ENCODE measurements around the gene GPR78.

Gene GPR78

DNA sequence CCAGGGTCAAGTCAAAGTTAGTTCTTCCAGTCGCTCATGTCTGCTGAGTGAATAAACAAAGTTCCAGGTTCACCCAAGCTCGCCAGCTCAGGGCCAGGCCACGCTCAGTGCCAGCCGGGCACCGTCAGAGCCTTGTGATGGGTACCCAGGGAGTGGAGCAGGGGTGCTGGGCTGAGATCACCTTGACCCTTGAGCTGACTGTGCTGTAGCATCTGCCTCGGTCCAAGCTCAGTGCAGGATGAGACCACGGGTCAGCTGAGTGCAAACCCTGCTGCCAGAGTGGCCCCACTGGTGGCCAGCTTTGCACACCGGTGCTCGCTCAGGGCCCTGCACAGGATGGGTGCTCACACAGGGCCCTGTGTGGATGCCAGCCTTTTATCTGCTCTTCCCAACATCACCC is 16.7 kb downstream of the GPR78 start:
- Histone ChIP-seq H3K4me1 (ENCODE audit: control insufficient read depth, insufficient read depth, low read depth, low read length) (peaks cover 46% of the 10 kb centered on the region), H4K91ac (ENCODE audit: low read length) (peak overlapping the region; percentile 27), H3K27me3 (ENCODE audit: control insufficient read depth in 1 of 2, insufficient read depth in 1 of 2, low read length in 2 of 2) (peaks cover 21 to 33% of the 10 kb centered on the region in 2 experiments), H3K23ac (ENCODE audit: low read length in 2 of 2) (no peak overlapping the region), H3K27ac (ENCODE audit: low read length, poor library complexity, severe bottlenecking) (no peak overlapping the region), H3K4me3 (ENCODE audit: insufficient read depth in 1 of 2, low read depth in 1 of 2, low read length in 2 of 2) (no peak overlapping the region), H3K9me3 (ENCODE audit: control insufficient read depth, low read length) (no peaks in the 10 kb centered on the region), H3K18ac (ENCODE audit: low read depth in 1 of 2, low read length in 2 of 2) (no peak overlapping the region), H3K9ac (ENCODE audit: low read length) (no peak overlapping the region), H2BK12ac (ENCODE audit: low read length in 2 of 2) (no peak overlapping the region), H2AK5ac (ENCODE audit: low read length, severe bottlenecking) (no peak overlapping the region), H3K79me1 (replicated peaks; ENCODE audit: low read length, poor library complexity, severe bottlenecking) (no peaks in the 10 kb centered on the region), H3K36me3 (ENCODE audit: control insufficient read depth in 1 of 2, insufficient read depth in 2 of 2, low read depth in 1 of 2, low read length in 2 of 2) (peaks cover 5 to 10% of the 10 kb centered on the region in 2 experiments), H3K14ac (ENCODE audit: low read length in 2 of 2) (no peak overlapping the region), H2BK5ac (ENCODE audit: low read depth, low read length, poor library complexity, severe bottlenecking) (no peak overlapping the region), H2BK120ac (ENCODE audit: low read depth, low read length) (no peak overlapping the region), H2BK15ac (ENCODE audit: low read depth, poor library complexity, severe bottlenecking) (no peak overlapping the region), H4K8ac (ENCODE audit: low read length) (no peak overlapping the region), H3K4me2 (ENCODE audit: low read length, poor library complexity, severe bottlenecking) (no peak overlapping the region), H3K4ac (ENCODE audit: low read depth in 1 of 2, low read length in 2 of 2) (no peak overlapping the region), H2AFZ (ENCODE audit: low read depth, low read length) (no peak overlapping the region)
- DNase-seq = no peak
- WGBS = 80% methylated on average over 9 of the region's 9 CpGs

GRCh38 chr4:8597319-8597718 is 17.1 kb downstream of the GPR78 start:
- Histone ChIP-seq H2AK5ac (ENCODE audit: low read length, severe bottlenecking) (no peak overlapping the region), H2BK120ac (ENCODE audit: low read depth, low read length) (no peak overlapping the region), H2BK15ac (ENCODE audit: low read depth, poor library complexity, severe bottlenecking) (no peak overlapping the region), H3K79me1 (replicated peaks; ENCODE audit: low read length, poor library complexity, severe bottlenecking) (no peaks in the 10 kb centered on the region), H3K4me1 (ENCODE audit: control insufficient read depth, insufficient read depth, low read depth, low read length) (peaks cover 43% of the 10 kb centered on the region), H4K8ac (ENCODE audit: low read length) (no peak overlapping the region), H3K14ac (ENCODE audit: low read length in 2 of 2) (no peak overlapping the region), H2BK5ac (ENCODE audit: low read depth, low read length, poor library complexity, severe bottlenecking) (no peak overlapping the region), H3K9ac (ENCODE audit: low read length) (no peak overlapping the region), H3K4me2 (ENCODE audit: low read length, poor library complexity, severe bottlenecking) (no peak overlapping the region), H3K36me3 (ENCODE audit: control insufficient read depth in 1 of 2, insufficient read depth in 2 of 2, low read depth in 1 of 2, low read length in 2 of 2) (peaks cover 5 to 10% of the 10 kb centered on the region in 2 experiments), H3K27ac (ENCODE audit: low read length, poor library complexity, severe bottlenecking) (no peak overlapping the region), H3K9me3 (ENCODE audit: control insufficient read depth, low read length) (no peaks in the 10 kb centered on the region), H3K27me3 (ENCODE audit: control insufficient read depth in 1 of 2, insufficient read depth in 1 of 2, low read length in 2 of 2) (peaks cover 17 to 33% of the 10 kb centered on the region in 2 experiments), H3K4ac (ENCODE audit: low read depth in 1 of 2, low read length in 2 of 2) (no peak overlapping the region), H3K4me3 (ENCODE audit: insufficient read depth in 1 of 2, low read depth in 1 of 2, low read length in 2 of 2) (no peak overlapping the region), H3K23ac (ENCODE audit: low read length in 2 of 2) (no peak overlapping the region), H2AFZ (ENCODE audit: low read depth, low read length) (no peak overlapping the region), H2BK12ac (ENCODE audit: low read length in 2 of 2) (no peak overlapping the region), H3K18ac (ENCODE audit: low read depth in 1 of 2, low read length in 2 of 2) (no peak overlapping the region), H4K91ac (ENCODE audit: low read length) (no peak overlapping the region)
- whole genome bisulfite sequencing = 79% methylated on average over 13 of the region's 13 CpGs
- DNase-seq = no peak

GRCh38 chr4:8597791-8598190 is 17.6 kb downstream of the GPR78 start:
- 84% methylated on average over 15 of the region's 15 CpGs for WGBS
- Histone ChIP-seq H4K91ac (ENCODE audit: low read length) (no peak overlapping the region), H2BK5ac (ENCODE audit: low read depth, low read length, poor library complexity, severe bottlenecking) (no peak overlapping the region), H3K9me3 (ENCODE audit: control insufficient read depth, low read length) (no peaks in the 10 kb centered on the region), H2AFZ (ENCODE audit: low read depth, low read length) (no peak overlapping the region), H3K9ac (ENCODE audit: low read length) (no peak overlapping the region), H3K23ac (ENCODE audit: low read length in 2 of 2) (no peak overlapping the region), H3K4me3 (ENCODE audit: insufficient read depth in 1 of 2, low read depth in 1 of 2, low read length in 2 of 2) (no peak overlapping the region), H3K14ac (ENCODE audit: low read length in 2 of 2) (no peak overlapping the region), H2AK5ac (ENCODE audit: low read length, severe bottlenecking) (no peak overlapping the region), H2BK15ac (ENCODE audit: low read depth, poor library complexity, severe bottlenecking) (no peak overlapping the region), H3K36me3 (ENCODE audit: control insufficient read depth in 1 of 2, insufficient read depth in 2 of 2, low read depth in 1 of 2, low read length in 2 of 2) (peaks cover 5 to 10% of the 10 kb centered on the region in 2 experiments), H3K18ac (ENCODE audit: low read depth in 1 of 2, low read length in 2 of 2) (no peak overlapping the region), H3K79me1 (replicated peaks; ENCODE audit: low read length, poor library complexity, severe bottlenecking) (no peaks in the 10 kb centered on the region), H4K8ac (ENCODE audit: low read length) (no peak overlapping the region), H3K27me3 (ENCODE audit: control insufficient read depth in 1 of 2, insufficient read depth in 1 of 2, low read length in 2 of 2) (peaks cover 13 to 36% of the 10 kb centered on the region in 2 experiments), H3K4me1 (ENCODE audit: control insufficient read depth, insufficient read depth, low read depth, low read length) (peaks cover 38% of the 10 kb centered on the region), H2BK12ac (ENCODE audit: low read length in 2 of 2) (no peak overlapping the region), H2BK120ac (ENCODE audit: low read depth, low read length) (no peak overlapping the region), H3K4me2 (ENCODE audit: low read length, poor library complexity, severe bottlenecking) (no peak overlapping the region), H3K4ac (ENCODE audit: low read depth in 1 of 2, low read length in 2 of 2) (no peak overlapping the region), H3K27ac (ENCODE audit: low read length, poor library complexity, severe bottlenecking) (no peak overlapping the region)
- DNase-seq = no peak

DNA sequence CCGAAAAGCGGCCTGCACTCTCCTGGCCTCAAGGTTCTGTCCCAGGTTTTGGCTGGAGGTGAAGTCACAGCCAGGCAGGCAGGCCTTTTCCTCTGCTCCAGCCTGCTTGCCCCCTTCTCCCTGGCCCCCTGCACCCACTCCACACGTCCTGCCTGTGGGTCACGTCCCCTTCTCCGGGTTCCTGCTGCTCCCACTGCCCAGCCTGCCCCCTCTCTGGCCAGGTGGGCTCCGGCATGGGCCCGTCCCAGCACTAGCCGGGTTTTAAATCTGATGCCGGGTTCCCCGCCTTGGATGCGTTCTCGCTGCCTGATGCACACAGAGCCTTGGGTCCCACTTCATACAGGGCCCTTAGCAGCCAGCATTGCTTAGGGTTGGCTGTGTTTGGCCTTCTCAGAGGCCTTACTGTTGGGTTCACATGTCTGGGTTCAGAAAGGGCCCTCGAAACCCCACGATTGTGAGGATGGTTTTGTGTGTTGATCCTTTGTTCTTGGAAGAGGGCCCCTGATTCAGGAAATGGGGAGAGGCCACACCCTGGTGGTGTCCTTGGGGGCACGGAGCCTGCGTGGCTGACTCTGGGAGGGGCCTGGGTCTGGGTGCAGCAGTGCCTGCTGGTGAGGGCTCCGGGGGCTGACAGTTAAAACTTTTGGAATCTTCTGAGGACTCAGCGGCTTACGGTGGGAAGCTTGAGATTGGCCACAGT is 18.3 kb downstream of the GPR78 start:
- Histone ChIP-seq H2BK15ac (ENCODE audit: low read depth, poor library complexity, severe bottlenecking) (no peak overlapping the region), H3K4me1 (ENCODE audit: control insufficient read depth, insufficient read depth, low read depth, low read length) (peaks cover 32% of the 10 kb centered on the region), H2AFZ (ENCODE audit: low read depth, low read length) (no peak overlapping the region), H3K23ac (ENCODE audit: low read length in 2 of 2) (no peak overlapping the region), H2BK12ac (ENCODE audit: low read length in 2 of 2) (no peak overlapping the region), H2BK5ac (ENCODE audit: low read depth, low read length, poor library complexity, severe bottlenecking) (no peak overlapping the region), H3K9ac (ENCODE audit: low read length) (no peak overlapping the region), H3K14ac (ENCODE audit: low read length in 2 of 2) (no peak overlapping the region), H3K9me3 (ENCODE audit: control insufficient read depth, low read length) (no peaks in the 10 kb centered on the region), H3K27me3 (ENCODE audit: control insufficient read depth in 1 of 2, insufficient read depth in 1 of 2, low read length in 2 of 2) (peaks cover 6 to 34% of the 10 kb centered on the region in 2 experiments), H3K36me3 (ENCODE audit: control insufficient read depth in 1 of 2, insufficient read depth in 2 of 2, low read depth in 1 of 2, low read length in 2 of 2) (peaks cover 5 to 10% of the 10 kb centered on the region in 2 experiments), H2BK120ac (ENCODE audit: low read depth, low read length) (no peak overlapping the region), H3K27ac (ENCODE audit: low read length, poor library complexity, severe bottlenecking) (no peak overlapping the region), H4K91ac (ENCODE audit: low read length) (no peak overlapping the region), H3K4me2 (ENCODE audit: low read length, poor library complexity, severe bottlenecking) (no peak overlapping the region), H3K18ac (ENCODE audit: low read depth in 1 of 2, low read length in 2 of 2) (no peak overlapping the region), H4K8ac (ENCODE audit: low read length) (no peak overlapping the region), H3K4ac (ENCODE audit: low read depth in 1 of 2, low read length in 2 of 2) (no peak overlapping the region), H3K79me1 (replicated peaks; ENCODE audit: low read length, poor library complexity, severe bottlenecking) (no peaks in the 10 kb centered on the region), H3K4me3 (ENCODE audit: insufficient read depth in 1 of 2, low read depth in 1 of 2, low read length in 2 of 2) (no peak overlapping the region), H2AK5ac (ENCODE audit: low read length, severe bottlenecking) (no peak overlapping the region)
- 83% methylated on average over 19 of the region's 19 CpGs for whole genome bisulfite sequencing
- no peak for DNase-seq
